Stimulated activated effector memory CD8-positive, alpha-beta T cell treated with anti-CD3 and anti-CD28 coated beads, Interleukin-12 subunit alpha, Interleukin-12 subunit beta, amount 100 ng/mL, for 72 hours (primary cell): ENCODE results near the gene GRIP2.

ENCODE experiments used
- ATAC-seq: fragments of 150-1000 bp; cut with Tn5 transposase; 2 replicates; pipeline ENCODE4 v1.10.0; 2021
- DNase-seq, 2 donors: peaks; one replicate each; pipeline ENCODE4 v3.0.0; 2021 to 2022; ENCODE audit warnings: low spot score in 2 of 2
- H3K27ac Mint-ChIP-seq: one replicate; pipeline ENCODE4 v1.8.0; 2022; ENCODE audit warnings: mild to moderate bottlenecking, mixed read lengths
- H3K36me3 Mint-ChIP-seq: one replicate; pipeline ENCODE4 v1.8.0; 2022; ENCODE audit warnings: mild to moderate bottlenecking, mixed read lengths
- H3K4me1 Mint-ChIP-seq: one replicate; pipeline ENCODE4 v1.8.0; 2022; ENCODE audit warnings: mixed read lengths
- H3K4me3 Mint-ChIP-seq: one replicate; pipeline ENCODE4 v1.8.0; 2022; ENCODE audit warnings: mild to moderate bottlenecking, mixed read lengths
- H3K9me3 Mint-ChIP-seq: one replicate; pipeline ENCODE4 v1.8.0; 2022; ENCODE audit warnings: mixed read lengths

The GRIP2 gene

GRCh38 chr3:14539742-14540491 lies at the start of gene GRIP2:
TSS of gene GRIP2 (minus strand) at chr3:14540342. CDS start at chr3:14540308, 34 bp downstream.
- no peak for DNase-seq
- H3K9me3 Mint-ChIP-seq = no peaks in the 10 kb centered on the region
- H3K36me3 Mint-ChIP-seq = no peaks in the 10 kb centered on the region
- H3K4me3 Mint-ChIP-seq = no peak within 1 kb of the TSS
- H3K4me1 Mint-ChIP-seq = no peaks in the 10 kb centered on the region
- ATAC-seq = no peak
- H3K27ac Mint-ChIP-seq = no peak within 1 kb of the TSS

GRCh38 chr3:14588425-14589112 lies 48.4 kb upstream of the GRIP2 start:
- no peaks in the 10 kb centered on the region for H3K36me3 Mint-ChIP-seq
- H3K9me3 Mint-ChIP-seq = no peaks in the 10 kb centered on the region
- H3K4me1 Mint-ChIP-seq = no peaks in the 10 kb centered on the region
- ATAC-seq (no peak), DNase-seq (no peak)
- no peak overlapping the region for H3K27ac Mint-ChIP-seq
- no peak overlapping the region for H3K4me3 Mint-ChIP-seq

GRCh38 chr3:14587740-14588360 lies 47.7 kb upstream of the GRIP2 start:
- Mint-ChIP-seq H3K9me3 (no peaks in the 10 kb centered on the region), H3K4me3 (no peak overlapping the region), H3K27ac (no peak overlapping the region), H3K36me3 (no peaks in the 10 kb centered on the region), H3K4me1 (no peaks in the 10 kb centered on the region)
- DNase-seq = no peak
- ATAC-seq = no peak

- no peak for ATAC-seq
- Mint-ChIP-seq H3K4me3 (no peak overlapping the region), H3K4me1 (no peaks in the 10 kb centered on the region), H3K27ac (no peak overlapping the region), H3K36me3 (no peaks in the 10 kb centered on the region), H3K9me3 (no peaks in the 10 kb centered on the region)
- no peak for DNase-seq
Measured at GRCh38 chr3:14586611-14587010, 46.5 kb upstream of the GRIP2 start.

GRCh38 chr3:14583548-14584091 lies 43.5 kb upstream of the GRIP2 start:
- Mint-ChIP-seq H3K4me3 (no peak overlapping the region), H3K36me3 (no peaks in the 10 kb centered on the region), H3K4me1 (no peaks in the 10 kb centered on the region), H3K27ac (no peak overlapping the region), H3K9me3 (no peaks in the 10 kb centered on the region)
- ATAC-seq = no peak
- no peak for DNase-seq

GRCh38 chr3:14582045-14582410 lies 41.9 kb upstream of the GRIP2 start:
- Mint-ChIP-seq H3K4me3 (no peak overlapping the region), H3K36me3 (no peaks in the 10 kb centered on the region), H3K27ac (no peak overlapping the region), H3K9me3 (no peaks in the 10 kb centered on the region), H3K4me1 (no peaks in the 10 kb centered on the region)
- ATAC-seq = no peak
- DNase-seq = no peak

- DNase-seq = no peak
- H3K4me3 Mint-ChIP-seq = no peak overlapping the region
- H3K9me3 Mint-ChIP-seq = no peaks in the 10 kb centered on the region
- no peak for ATAC-seq
- no peak overlapping the region for H3K27ac Mint-ChIP-seq
- H3K4me1 Mint-ChIP-seq = no peaks in the 10 kb centered on the region
- H3K36me3 Mint-ChIP-seq = no peaks in the 10 kb centered on the region
Measured at GRCh38 chr3:14581334-14582044, 41.3 kb upstream of the GRIP2 start.

GRCh38 chr3:14577897-14578296 lies 37.8 kb upstream of the GRIP2 start:
- no peak overlapping the region for H3K4me3 Mint-ChIP-seq
- H3K9me3 Mint-ChIP-seq = no peaks in the 10 kb centered on the region
- no peaks in the 10 kb centered on the region for H3K4me1 Mint-ChIP-seq
- ATAC-seq (no peak), DNase-seq (no peak)
- no peaks in the 10 kb centered on the region for H3K36me3 Mint-ChIP-seq
- H3K27ac Mint-ChIP-seq = no peak overlapping the region

- H3K27ac Mint-ChIP-seq = no peak overlapping the region
- H3K9me3 Mint-ChIP-seq = no peaks in the 10 kb centered on the region
- H3K4me1 Mint-ChIP-seq = no peaks in the 10 kb centered on the region
Measured at GRCh38 chr3:14576163-14576562, 36.0 kb upstream of the GRIP2 start.

GRCh38 chr3:14574183-14574582 lies 34.0 kb upstream of the GRIP2 start:
- Mint-ChIP-seq H3K27ac (no peak overlapping the region), H3K9me3 (no peaks in the 10 kb centered on the region), H3K36me3 (no peaks in the 10 kb centered on the region), H3K4me3 (no peak overlapping the region), H3K4me1 (peaks cover 7% of the 10 kb centered on the region)
- ATAC-seq = no peak
- no peak for DNase-seq

More at GRCh38 chr3:14576163-14576562, 36.0 kb upstream of the GRIP2 start:
- H3K4me3 Mint-ChIP-seq = no peak overlapping the region
- ATAC-seq (no peak), DNase-seq (no peak)
- no peaks in the 10 kb centered on the region for H3K36me3 Mint-ChIP-seq

- H3K27ac Mint-ChIP-seq = no peak overlapping the region
- DNase-seq = no peak
- no peak for ATAC-seq
- peaks cover 7% of the 10 kb centered on the region for H3K4me1 Mint-ChIP-seq
- H3K4me3 Mint-ChIP-seq = no peak overlapping the region
- no peaks in the 10 kb centered on the region for H3K9me3 Mint-ChIP-seq
- no peaks in the 10 kb centered on the region for H3K36me3 Mint-ChIP-seq
Measured at GRCh38 chr3:14573706-14574105, 33.6 kb upstream of the GRIP2 start.

GRCh38 chr3:14570864-14571263 lies 30.7 kb upstream of the GRIP2 start:
- H3K36me3 Mint-ChIP-seq = no peaks in the 10 kb centered on the region
- DNase-seq = no peak
- no peak overlapping the region for H3K27ac Mint-ChIP-seq
- no peak overlapping the region for H3K4me3 Mint-ChIP-seq
- H3K4me1 Mint-ChIP-seq = peaks cover 11% of the 10 kb centered on the region
- no peaks in the 10 kb centered on the region for H3K9me3 Mint-ChIP-seq
- no peak for ATAC-seq

GRCh38 chr3:14570089-14570488 lies 29.9 kb upstream of the GRIP2 start:
- DNase-seq (no peak), ATAC-seq (no peak)
- no peaks in the 10 kb centered on the region for H3K9me3 Mint-ChIP-seq
- no peak overlapping the region for H3K4me3 Mint-ChIP-seq
- H3K36me3 Mint-ChIP-seq = no peaks in the 10 kb centered on the region
- no peak overlapping the region for H3K27ac Mint-ChIP-seq
- peaks cover 13% of the 10 kb centered on the region for H3K4me1 Mint-ChIP-seq

GRCh38 chr3:14569474-14570000 lies 29.4 kb upstream of the GRIP2 start:
- no peaks in the 10 kb centered on the region for H3K36me3 Mint-ChIP-seq
- no peaks in the 10 kb centered on the region for H3K9me3 Mint-ChIP-seq
- DNase-seq (no peak), ATAC-seq (no peak)
- peaks cover 13% of the 10 kb centered on the region for H3K4me1 Mint-ChIP-seq
- H3K4me3 Mint-ChIP-seq = no peak overlapping the region
- no peak overlapping the region for H3K27ac Mint-ChIP-seq

- DNase-seq (no peak), ATAC-seq (no peak)
- no peaks in the 10 kb centered on the region for H3K9me3 Mint-ChIP-seq
- H3K4me3 Mint-ChIP-seq = no peak overlapping the region
- H3K36me3 Mint-ChIP-seq = no peaks in the 10 kb centered on the region
- H3K27ac Mint-ChIP-seq = no peak overlapping the region
- peaks cover 13% of the 10 kb centered on the region for H3K4me1 Mint-ChIP-seq
Measured at GRCh38 chr3:14568269-14568668, 28.1 kb upstream of the GRIP2 start.
